GM10266 (cell line): ENCODE data around the gene DYNLRB1.
"Not testable (repeated sequence)": the region's sequence is repeated elsewhere in the genome, so short reads cannot be mapped to it uniquely, and the experiment has no call there.

ENCODE experiments used
- DNase-seq: peaks from one replicate; pipeline ENCODE4 v3.0.0; 2012; ENCODE audit errors: extremely low spot score
- TF ChIP-seq, protein P1 (sequence below): IDR thresholded peaks from 2 replicates; pipeline ENCODE4 v1.5.1; 2012; ENCODE audit warnings: mild to moderate bottlenecking, low read depth; ENCODE audit not compliant: control insufficient read depth, insufficient read depth; ENCODE audit errors: missing control alignments

Gene DYNLRB1

DNA sequence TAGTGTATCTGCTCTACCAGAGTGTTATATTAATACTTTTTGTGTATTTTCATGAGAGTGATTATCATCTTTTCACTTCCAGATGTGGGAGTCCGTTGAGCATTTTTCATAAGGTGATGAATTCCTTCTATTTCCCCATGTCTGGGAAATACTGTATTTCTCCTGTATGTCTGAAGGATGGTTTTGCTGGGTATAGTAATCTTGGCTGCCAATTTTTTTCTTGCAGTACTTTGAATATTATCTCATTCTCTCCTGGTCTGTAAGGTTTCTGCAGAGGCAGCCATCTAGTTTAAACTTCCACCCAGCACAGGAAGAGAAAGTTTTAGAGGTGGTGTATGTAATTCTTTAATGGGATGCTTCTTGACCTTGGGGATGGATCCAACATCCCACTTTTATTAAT, 15.4 kb upstream of the DYNLRB1 start:
- no peak for DNase-seq
- TF ChIP-seq, protein P1, sequence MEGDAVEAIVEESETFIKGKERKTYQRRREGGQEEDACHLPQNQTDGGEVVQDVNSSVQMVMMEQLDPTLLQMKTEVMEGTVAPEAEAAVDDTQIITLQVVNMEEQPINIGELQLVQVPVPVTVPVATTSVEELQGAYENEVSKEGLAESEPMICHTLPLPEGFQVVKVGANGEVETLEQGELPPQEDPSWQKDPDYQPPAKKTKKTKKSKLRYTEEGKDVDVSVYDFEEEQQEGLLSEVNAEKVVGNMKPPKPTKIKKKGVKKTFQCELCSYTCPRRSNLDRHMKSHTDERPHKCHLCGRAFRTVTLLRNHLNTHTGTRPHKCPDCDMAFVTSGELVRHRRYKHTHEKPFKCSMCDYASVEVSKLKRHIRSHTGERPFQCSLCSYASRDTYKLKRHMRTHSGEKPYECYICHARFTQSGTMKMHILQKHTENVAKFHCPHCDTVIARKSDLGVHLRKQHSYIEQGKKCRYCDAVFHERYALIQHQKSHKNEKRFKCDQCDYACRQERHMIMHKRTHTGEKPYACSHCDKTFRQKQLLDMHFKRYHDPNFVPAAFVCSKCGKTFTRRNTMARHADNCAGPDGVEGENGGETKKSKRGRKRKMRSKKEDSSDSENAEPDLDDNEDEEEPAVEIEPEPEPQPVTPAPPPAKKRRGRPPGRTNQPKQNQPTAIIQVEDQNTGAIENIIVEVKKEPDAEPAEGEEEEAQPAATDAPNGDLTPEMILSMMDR, result no peak

- no peak for DNase-seq
- TF ChIP-seq, protein P1, result no peak
Observed at GRCh38 chr20:34506480-34506879, 9.7 kb upstream of the DYNLRB1 start.

DNA sequence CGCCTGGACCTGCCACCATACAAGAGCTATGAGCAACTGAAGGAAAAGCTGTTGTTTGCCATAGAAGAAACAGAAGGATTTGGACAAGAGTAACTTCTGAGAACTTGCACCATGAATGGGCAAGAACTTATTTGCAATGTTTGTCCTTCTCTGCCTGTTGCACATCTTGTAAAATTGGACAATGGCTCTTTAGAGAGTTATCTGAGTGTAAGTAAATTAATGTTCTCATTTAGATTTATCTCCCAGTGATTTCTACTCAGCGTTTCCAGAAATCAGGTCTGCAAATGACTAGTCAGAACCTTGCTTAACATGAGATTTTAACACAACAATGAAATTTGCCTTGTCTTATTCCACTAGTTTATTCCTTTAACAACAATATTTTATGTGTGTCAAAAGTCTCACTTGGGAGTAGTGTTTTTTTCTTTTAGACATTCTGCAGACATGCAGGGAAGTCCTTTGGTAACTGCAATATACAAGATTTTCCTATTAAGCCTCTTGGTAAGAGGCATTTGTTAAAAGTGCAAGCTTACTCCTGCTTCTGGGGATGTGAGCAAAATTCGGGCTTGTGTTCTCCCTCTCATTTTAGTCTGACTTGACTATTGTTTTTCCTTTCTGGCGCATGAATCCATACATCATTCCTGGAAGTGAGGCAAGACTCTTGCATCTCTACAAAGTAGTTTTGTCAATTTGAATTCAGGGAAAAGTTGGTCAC, 8.4 kb upstream of the DYNLRB1 start:
- TF ChIP-seq, protein P1, result no peak
- no peak for DNase-seq

DNA sequence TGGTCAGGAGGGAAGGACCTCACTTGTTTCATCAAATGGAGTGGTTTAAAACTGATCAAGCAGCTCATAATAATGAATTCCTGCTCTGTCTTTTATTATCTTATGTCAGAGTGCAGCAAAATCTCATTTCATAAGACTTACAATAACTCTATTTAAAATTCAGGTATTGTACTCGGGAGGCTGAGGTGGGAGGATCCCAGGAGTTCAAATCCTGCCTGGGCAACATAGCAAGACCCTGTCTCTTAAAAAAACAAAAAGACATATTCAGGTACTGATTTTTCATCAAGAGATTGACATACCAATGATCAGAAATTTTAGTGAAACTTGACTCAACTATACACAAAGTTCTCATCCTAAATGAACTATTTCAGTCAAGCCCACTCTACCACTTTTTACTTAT, 5.6 kb upstream of the DYNLRB1 start:
- TF ChIP-seq, protein P1, result no peak

GRCh38 chr20:34511891-34512265, 4.3 kb upstream of the DYNLRB1 start:
- no peak for DNase-seq
- TF ChIP-seq, protein P1, result no peak

More for the DNA sequence above, 5.6 kb upstream of the DYNLRB1 start:
- no peak for DNase-seq

GRCh38 chr20:34512266-34512954, 3.8 kb upstream of the DYNLRB1 start:
- no peak for DNase-seq
- TF ChIP-seq, protein P1, result no peak

DNA sequence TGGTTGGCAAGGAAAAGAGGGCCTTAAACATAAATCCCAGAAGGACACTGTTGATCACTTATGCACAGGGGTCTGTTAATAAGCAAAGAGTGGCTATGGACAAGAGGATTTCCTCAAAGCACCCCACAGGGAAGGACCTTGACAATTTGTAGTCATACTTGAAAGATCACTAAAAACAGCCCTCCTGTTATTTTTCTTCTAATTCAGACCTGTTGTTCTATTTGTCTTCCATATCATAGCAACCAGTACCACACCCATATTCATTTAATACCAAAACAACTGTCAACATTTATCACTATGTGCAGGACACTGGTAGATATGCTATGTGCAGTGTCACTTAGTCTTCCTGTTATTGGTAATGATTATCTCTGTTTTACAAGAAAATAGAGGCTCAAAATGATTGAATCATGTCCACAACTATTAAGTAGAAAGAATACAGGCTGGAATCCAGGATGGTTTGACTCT, 3.2 kb upstream of the DYNLRB1 start:
- TF ChIP-seq, protein P1, result no peak
- no peak for DNase-seq

- not testable (repeated sequence) for DNase-seq
Observed at GRCh38 chr20:34514034-34514433, 2.2 kb upstream of the DYNLRB1 start.
